ENCODE results near the gene NCAM2.
"Not testable (repeated sequence)": the region's sequence is repeated elsewhere in the genome, so short reads cannot be mapped to it uniquely, and the experiment has no call there.

Gene NCAM2

GRCh38 chr21:21404261-21404660 lies 406.1 kb downstream of the NCAM2 start:
- H3K36me3 Mint-ChIP-seq, H3K27me3 Mint-ChIP-seq, H3K4me1 Mint-ChIP-seq, H3K27ac Mint-ChIP-seq, H3K4me3 Mint-ChIP-seq: not testable (repeated sequence)
- H3K9me3 Mint-ChIP-seq, result peaks cover 12% of the 10 kb centered on the region

- Mint-ChIP-seq H3K36me3 (no peaks in the 10 kb centered on the region), H3K4me3 (no peak overlapping the region), H3K27ac (no peak overlapping the region), H3K27me3 (no peaks in the 10 kb centered on the region), H3K9me3 (peaks cover 12% of the 10 kb centered on the region), H3K4me1 (no peaks in the 10 kb centered on the region)
These were observed 408.7 kb downstream of the NCAM2 start for GRCh38 chr21:21406921-21407320.

GRCh38 chr21:21412096-21412495 lies 413.9 kb downstream of the NCAM2 start:
- no peak overlapping the region for H3K27ac Mint-ChIP-seq
- peaks cover 9% of the 10 kb centered on the region for H3K9me3 Mint-ChIP-seq
- no peak overlapping the region for H3K4me3 Mint-ChIP-seq
- H3K36me3 Mint-ChIP-seq, result no peaks in the 10 kb centered on the region
- no peaks in the 10 kb centered on the region for H3K27me3 Mint-ChIP-seq
- no peaks in the 10 kb centered on the region for H3K4me1 Mint-ChIP-seq

GRCh38 chr21:21415741-21416140 lies 417.5 kb downstream of the NCAM2 start:
- no peaks in the 10 kb centered on the region for H3K27me3 Mint-ChIP-seq

GRCh38 chr21:21434944-21435343 lies 436.7 kb downstream of the NCAM2 start:
- Mint-ChIP-seq H3K27ac (no peak overlapping the region), H3K9me3 (no peaks in the 10 kb centered on the region), H3K4me1 (no peaks in the 10 kb centered on the region), H3K36me3 (no peaks in the 10 kb centered on the region), H3K27me3 (no peaks in the 10 kb centered on the region), H3K4me3 (no peak overlapping the region)

More at GRCh38 chr21:21415741-21416140, 417.5 kb downstream of the NCAM2 start:
- Mint-ChIP-seq H3K4me3 (no peak overlapping the region), H3K4me1 (no peaks in the 10 kb centered on the region), H3K9me3 (peaks cover 7% of the 10 kb centered on the region), H3K36me3 (no peaks in the 10 kb centered on the region), H3K27ac (no peak overlapping the region)

GRCh38 chr21:21436012-21436534 lies 437.9 kb downstream of the NCAM2 start:
- H3K27ac Mint-ChIP-seq, result no peak overlapping the region
- H3K9me3 Mint-ChIP-seq, result no peaks in the 10 kb centered on the region
- no peaks in the 10 kb centered on the region for H3K27me3 Mint-ChIP-seq
- no peaks in the 10 kb centered on the region for H3K36me3 Mint-ChIP-seq
- no peaks in the 10 kb centered on the region for H3K4me1 Mint-ChIP-seq
- no peak overlapping the region for H3K4me3 Mint-ChIP-seq

- Mint-ChIP-seq H3K4me3 (no peak overlapping the region), H3K36me3 (no peaks in the 10 kb centered on the region), H3K27ac (no peak overlapping the region), H3K4me1 (no peaks in the 10 kb centered on the region), H3K9me3 (peaks cover 10% of the 10 kb centered on the region), H3K27me3 (no peaks in the 10 kb centered on the region)
These were observed 441.6 kb downstream of the NCAM2 start for GRCh38 chr21:21439761-21440160.

- no peaks in the 10 kb centered on the region for H3K4me1 Mint-ChIP-seq
- peaks cover 2% of the 10 kb centered on the region for H3K9me3 Mint-ChIP-seq
- H3K36me3 Mint-ChIP-seq, result no peaks in the 10 kb centered on the region
- H3K27me3 Mint-ChIP-seq, result no peaks in the 10 kb centered on the region
- H3K27ac Mint-ChIP-seq, result no peak overlapping the region
- H3K4me3 Mint-ChIP-seq, result no peak overlapping the region
These were observed 458.9 kb downstream of the NCAM2 start for GRCh38 chr21:21457077-21457476.

GRCh38 chr21:21458124-21458631 lies 460.0 kb downstream of the NCAM2 start:
- Mint-ChIP-seq H3K36me3 (no peaks in the 10 kb centered on the region), H3K27me3 (no peaks in the 10 kb centered on the region), H3K9me3 (no peaks in the 10 kb centered on the region), H3K4me1 (no peaks in the 10 kb centered on the region), H3K27ac (no peak overlapping the region), H3K4me3 (no peak overlapping the region)

- no peaks in the 10 kb centered on the region for H3K4me1 Mint-ChIP-seq
- H3K4me3 Mint-ChIP-seq, result no peak overlapping the region
- H3K27ac Mint-ChIP-seq, result no peak overlapping the region
- H3K36me3 Mint-ChIP-seq, result no peaks in the 10 kb centered on the region
- H3K9me3 Mint-ChIP-seq, result no peaks in the 10 kb centered on the region
- no peaks in the 10 kb centered on the region for H3K27me3 Mint-ChIP-seq
These were observed 462.8 kb downstream of the NCAM2 start for GRCh38 chr21:21460979-21461378.

GRCh38 chr21:21463456-21463855 lies 465.2 kb downstream of the NCAM2 start:
- Mint-ChIP-seq H3K36me3 (no peaks in the 10 kb centered on the region), H3K9me3 (no peaks in the 10 kb centered on the region), H3K4me1 (no peaks in the 10 kb centered on the region), H3K27me3 (no peaks in the 10 kb centered on the region), H3K27ac (no peak overlapping the region), H3K4me3 (no peak overlapping the region)

- no peaks in the 10 kb centered on the region for H3K9me3 Mint-ChIP-seq
- no peaks in the 10 kb centered on the region for H3K36me3 Mint-ChIP-seq
- H3K27me3 Mint-ChIP-seq, result no peaks in the 10 kb centered on the region
- no peak overlapping the region for H3K4me3 Mint-ChIP-seq
- no peaks in the 10 kb centered on the region for H3K4me1 Mint-ChIP-seq
- no peak overlapping the region for H3K27ac Mint-ChIP-seq
These were observed 466.5 kb downstream of the NCAM2 start for GRCh38 chr21:21464684-21465083.

- no peaks in the 10 kb centered on the region for H3K27me3 Mint-ChIP-seq
- no peaks in the 10 kb centered on the region for H3K4me1 Mint-ChIP-seq
- no peak overlapping the region for H3K27ac Mint-ChIP-seq
- no peaks in the 10 kb centered on the region for H3K9me3 Mint-ChIP-seq
- no peaks in the 10 kb centered on the region for H3K36me3 Mint-ChIP-seq
- no peak overlapping the region for H3K4me3 Mint-ChIP-seq
These were observed 468.5 kb downstream of the NCAM2 start for GRCh38 chr21:21466752-21467151.

- H3K27ac Mint-ChIP-seq, result no peak overlapping the region
- no peaks in the 10 kb centered on the region for H3K9me3 Mint-ChIP-seq
- no peaks in the 10 kb centered on the region for H3K27me3 Mint-ChIP-seq
- H3K36me3 Mint-ChIP-seq, result no peaks in the 10 kb centered on the region
- no peaks in the 10 kb centered on the region for H3K4me1 Mint-ChIP-seq
- H3K4me3 Mint-ChIP-seq, result no peak overlapping the region
These were observed 469.8 kb downstream of the NCAM2 start for GRCh38 chr21:21468003-21468402.

GRCh38 chr21:21481239-21481638 lies 483.0 kb downstream of the NCAM2 start:
- H3K4me3 Mint-ChIP-seq, result no peak overlapping the region
- no peaks in the 10 kb centered on the region for H3K36me3 Mint-ChIP-seq
- H3K27me3 Mint-ChIP-seq, result no peaks in the 10 kb centered on the region
- H3K4me1 Mint-ChIP-seq, result no peaks in the 10 kb centered on the region
- peaks cover 6% of the 10 kb centered on the region for H3K9me3 Mint-ChIP-seq
- H3K27ac Mint-ChIP-seq, result no peak overlapping the region

- no peak overlapping the region for H3K27ac Mint-ChIP-seq
- H3K27me3 Mint-ChIP-seq, result no peaks in the 10 kb centered on the region
- H3K4me3 Mint-ChIP-seq, result no peak overlapping the region
These were observed 510.6 kb downstream of the NCAM2 start for GRCh38 chr21:21508859-21509258.

GRCh38 chr21:21530680-21531079 lies 532.5 kb downstream of the NCAM2 start:
- Mint-ChIP-seq H3K4me1 (no peaks in the 10 kb centered on the region), H3K27ac (no peak overlapping the region), H3K9me3 (peaks cover 5% of the 10 kb centered on the region), H3K4me3 (no peak overlapping the region), H3K27me3 (no peaks in the 10 kb centered on the region), H3K36me3 (no peaks in the 10 kb centered on the region)

More at GRCh38 chr21:21508859-21509258, 510.6 kb downstream of the NCAM2 start:
- H3K4me1 Mint-ChIP-seq, result no peaks in the 10 kb centered on the region
- H3K36me3 Mint-ChIP-seq, result no peaks in the 10 kb centered on the region
- H3K9me3 Mint-ChIP-seq, result peaks cover 7% of the 10 kb centered on the region

All from activated naive CD4-positive, alpha-beta T cell treated with anti-CD3 and anti-CD28 coated beads, Interleukin-2, amount 50 U/mL, for 24 hours (primary cell).